ENCODE results near the gene VCP. TPM values are rescaled to one million over a fixed set of nuclear protein-coding genes. Genes with fewer than 3 reads are reported as not detected.
A peak's percentile ranks its signal among the peaks of the same experiment; 100 is the strongest.

The VCP gene
- total and polyA plus RNA-seq, 9 of the 15 experiments (the other 6 are each of a cell fraction or from before 2014, with no cell fraction given): 7.1 to 257 (median 199) TPM

- TF ChIP-seq ARID3B (CRISPR knock-in tag; IDR thresholded peaks at IDR 0.05; ENCODE audit: borderline replicate concordance) (no peak), FIP1L1 (IDR thresholded peaks at IDR 0.05; ENCODE audit: low read depth, low read length, poor library complexity, severe bottlenecking) (no peak), AFF4 (CRISPR knock-in tag; IDR thresholded peaks at IDR 0.05) (peak; percentile 41; the same call in 1 of the 2 replicates), DEAF1 (CRISPR knock-in tag; IDR thresholded peaks at IDR 0.05) (no peak), CEBPG (CRISPR knock-in tag; IDR thresholded peaks at IDR 0.05) (0 out of 2 replicates have a peak, but pooled peaks have one; percentile 23), CEBPG (tag; conservative IDR thresholded peaks at IDR 0.05 in 1 of 2, IDR thresholded peaks at IDR 0.05 in 1 of 2) (no peak), WHSC1 (IDR thresholded peaks at IDR 0.05; ENCODE audit: low read length) (no peak), SREBF1 (IDR thresholded peaks at IDR 0.05; ENCODE audit: borderline replicate concordance, low read depth, low read length) (no peak), SMAD1 (IDR thresholded peaks at IDR 0.05; ENCODE audit: low read depth, low read length, partially characterized antibody) (no peak), ELF1 (tag; IDR thresholded peaks at IDR 0.05) (peak; percentile 98), ZNF778 (CRISPR knock-in tag; IDR thresholded peaks at IDR 0.05) (no peak), FOXP1 (CRISPR knock-in tag; IDR thresholded peaks at IDR 0.05) (no peak), RBFOX2 (IDR thresholded peaks at IDR 0.05; ENCODE audit: low read depth, low read length) (peak; percentile 90), PPARD (CRISPR knock-in tag; IDR thresholded peaks at IDR 0.05) (no peak), KAT8 (IDR thresholded peaks at IDR 0.05; ENCODE audit: low read depth) (no peak), RUNX1 (IDR thresholded peaks at IDR 0.05; ENCODE audit: low read depth) (no peak), MXD1 (CRISPR knock-in tag; IDR thresholded peaks at IDR 0.05; ENCODE audit: borderline replicate concordance, poor library complexity, severe bottlenecking) (no peak), MAX (CRISPR knock-in tag; IDR thresholded peaks at IDR 0.05) (peak; percentile 55), HOXB6 (CRISPR knock-in tag; IDR thresholded peaks at IDR 0.05; ENCODE audit: borderline replicate concordance) (no peak)
Observed at GRCh38 chr9:35096035-35096849, 23.8 kb upstream of the VCP start, which contains the start of gene PIGO (continued).

Data from K562 (cell line).